Esophagus (tissue), 2 donors: ENCODE data around the gene KCNQ2. TPM values are rescaled to one million over a fixed set of nuclear protein-coding genes. Genes with fewer than 3 reads are reported as not detected.

Source experiments
- H3K27ac ChIP-seq, 2 donors: one replicate each; pipeline ENCODE4 v1.5.1; 2013; ENCODE audit warnings: low read depth in 2 of 2, mild to moderate bottlenecking in 2 of 2, inconsistent platforms in 1 of 2, low read length in 1 of 2, moderate library complexity in 1 of 2
- H3K27me3 ChIP-seq, 2 donors: one replicate each; pipeline ENCODE4 v1.6.1; 2013; ENCODE audit warnings: low read length in 2 of 2, control low read depth in 1 of 2, mild to moderate bottlenecking in 1 of 2; ENCODE audit not compliant: insufficient read depth in 2 of 2, control insufficient read depth in 1 of 2
- H3K36me3 ChIP-seq, 2 donors: one replicate each; pipeline ENCODE4 v1.6.1; 2013; ENCODE audit warnings: low read length in 1 of 2; ENCODE audit not compliant: control insufficient read depth in 2 of 2, insufficient read depth in 2 of 2
- H3K4me1 ChIP-seq, 2 donors: one replicate each; pipeline ENCODE4 v1.6.1; 2013; ENCODE audit warnings: low read length in 1 of 2; ENCODE audit not compliant: control insufficient read depth in 2 of 2, insufficient read depth in 2 of 2
- H3K4me3 ChIP-seq, 2 donors: one replicate each; pipeline ENCODE4 v1.5.1; 2013; ENCODE audit warnings: low read length in 2 of 2, mild to moderate bottlenecking in 2 of 2, low read depth in 1 of 2, moderate library complexity in 1 of 2
- H3K9me3 ChIP-seq, 2 donors: one replicate each; pipeline ENCODE4 v1.6.1; 2013; ENCODE audit warnings: mild to moderate bottlenecking in 2 of 2, low read depth in 1 of 2, low read length in 1 of 2, moderate library complexity in 1 of 2; ENCODE audit not compliant: control insufficient read depth in 2 of 2, insufficient read depth in 1 of 2
- WGBS, 2 donors: extraction: QIAGEN DNeasy Blood & Tissue Kit; methylation state at CpG; one replicate each; pipeline ENCODE4 v1.1.7; 2013; 5-methylcytosine and 5-hydroxymethylcytosine counted together
- polyA plus RNA-seq, 2 donors: library from polyadenylated mRNA; stranded (reverse); fragments of 200-250 nt; gene quantifications; one replicate each; pipeline ENCODE4 v1.2.3, GENCODE V29; 2013
- donor health status: healthy with polysubstance abuse.
- donor health status: Bipolar disorder and iron deficiency.

The KCNQ2 gene
- polyA plus RNA-seq, 2 donors, result 0.01 to 0.06 TPM

DNA sequence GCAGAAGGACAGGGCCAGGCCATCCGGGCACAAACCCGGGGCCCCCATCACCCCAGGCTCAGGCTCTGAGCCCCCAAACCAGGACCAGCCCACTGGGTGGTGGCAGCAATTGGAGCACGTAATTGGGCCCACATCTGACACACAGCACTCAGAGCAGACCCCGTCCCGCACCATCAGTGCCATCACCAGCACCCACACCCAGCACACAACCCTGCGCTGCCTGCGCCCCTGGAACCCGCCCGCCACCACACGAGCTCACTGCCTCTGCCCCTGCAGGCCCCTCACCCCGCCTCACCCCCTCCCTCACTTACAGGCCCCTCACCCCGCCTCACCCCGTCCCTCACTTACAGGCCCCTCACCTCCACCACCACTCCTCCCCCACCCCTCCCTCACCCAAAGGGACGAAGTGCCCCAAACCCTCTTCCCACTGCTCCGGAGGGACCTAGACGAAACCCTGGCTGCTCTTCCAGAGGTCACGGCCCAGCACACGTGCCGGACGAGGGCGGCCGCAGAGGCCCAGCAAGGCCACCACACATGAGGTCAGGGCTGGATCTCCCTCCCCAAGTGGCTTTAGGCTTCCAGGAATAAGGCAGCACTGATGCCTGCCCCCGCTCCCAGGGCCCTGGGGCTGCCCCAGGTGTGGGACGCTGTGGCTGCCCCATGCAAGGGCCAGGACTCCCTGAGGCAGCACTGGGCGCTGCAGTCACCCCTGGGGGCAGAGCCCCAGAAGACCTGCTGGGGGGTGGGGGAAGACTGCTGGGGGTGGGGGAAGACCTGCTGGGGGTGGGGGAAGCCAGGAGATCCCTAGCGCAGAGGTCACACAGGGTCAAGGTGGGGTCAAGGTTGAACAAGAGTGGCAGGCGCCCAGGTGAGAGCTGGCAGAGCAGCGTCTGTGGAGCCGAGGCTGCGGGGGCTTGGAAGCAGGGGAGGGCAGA lies 22.4 kb downstream of the KCNQ2 start:
- Histone ChIP-seq H3K36me3 (no peaks in the 10 kb centered on the region), H3K4me1 (no peaks in the 10 kb centered on the region), H3K4me3 (no peak overlapping the region), H3K9me3 (no peaks in the 10 kb centered on the region), H3K27me3 (peaks cover 0 to 9% of the 10 kb centered on the region in 2 donors), H3K27ac (no peak overlapping the region)
- 76 to 77% methylated on average over 28 to 30 of the region's 30 CpGs for WGBS, 2 donors

DNA sequence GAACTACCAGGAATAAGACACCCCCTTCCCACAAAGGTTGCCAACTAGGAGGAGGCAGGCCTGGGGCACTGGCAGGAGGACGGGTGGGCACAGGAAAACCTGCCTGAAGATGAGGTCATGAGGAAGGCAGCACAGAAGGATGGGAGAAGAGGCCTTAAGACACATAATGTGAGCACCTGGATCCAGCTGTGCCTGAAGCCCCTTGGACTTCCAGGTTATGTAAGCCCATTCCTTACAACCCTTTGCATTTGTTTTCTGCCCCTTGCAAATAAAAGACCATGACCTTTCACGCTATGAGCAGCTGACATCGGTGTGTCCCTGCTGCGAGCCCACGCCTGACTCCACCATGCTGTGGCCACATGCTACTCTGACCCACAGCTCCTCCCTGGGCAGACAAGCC lies 23.4 kb downstream of the KCNQ2 start:
- no peak overlapping the region for H3K4me3 ChIP-seq
- H3K27me3 ChIP-seq, result peaks cover 0 to 8% of the 10 kb centered on the region in 2 donors
- H3K27ac ChIP-seq, result no peak overlapping the region
- no peaks in the 10 kb centered on the region for H3K36me3 ChIP-seq
- 78 to 89% methylated on average over 5 of the region's 5 CpGs for WGBS, 2 donors
- H3K4me1 ChIP-seq, result no peaks in the 10 kb centered on the region
- no peaks in the 10 kb centered on the region for H3K9me3 ChIP-seq

DNA sequence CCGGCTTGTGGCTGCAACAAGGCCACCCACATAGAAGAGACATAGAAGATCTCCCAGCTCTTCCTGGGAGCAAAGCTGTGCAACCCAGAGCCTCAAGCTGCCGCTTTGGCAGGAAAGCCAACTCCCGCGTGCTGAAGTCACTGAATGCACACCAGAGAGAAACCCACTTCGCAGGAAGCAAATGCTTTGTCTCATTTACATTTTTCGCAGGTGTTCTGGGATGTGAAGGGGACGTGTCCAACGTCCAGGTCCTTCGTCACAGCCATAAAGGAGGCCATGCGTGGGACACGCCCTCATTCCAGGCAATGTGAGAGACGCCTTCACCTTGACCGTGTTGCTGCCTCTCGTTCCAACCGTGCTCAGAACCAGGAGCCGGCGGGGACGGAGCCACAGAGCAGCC lies 24.4 kb downstream of the KCNQ2 start:
- Histone ChIP-seq H3K9me3 (no peaks in the 10 kb centered on the region), H3K4me3 (no peak overlapping the region), H3K4me1 (no peaks in the 10 kb centered on the region), H3K36me3 (no peaks in the 10 kb centered on the region), H3K27ac (no peak overlapping the region), H3K27me3 (peaks cover 0 to 4% of the 10 kb centered on the region in 2 donors)
- 40% methylated on average over 18 of the region's 18 CpGs for WGBS, 2 donors

DNA sequence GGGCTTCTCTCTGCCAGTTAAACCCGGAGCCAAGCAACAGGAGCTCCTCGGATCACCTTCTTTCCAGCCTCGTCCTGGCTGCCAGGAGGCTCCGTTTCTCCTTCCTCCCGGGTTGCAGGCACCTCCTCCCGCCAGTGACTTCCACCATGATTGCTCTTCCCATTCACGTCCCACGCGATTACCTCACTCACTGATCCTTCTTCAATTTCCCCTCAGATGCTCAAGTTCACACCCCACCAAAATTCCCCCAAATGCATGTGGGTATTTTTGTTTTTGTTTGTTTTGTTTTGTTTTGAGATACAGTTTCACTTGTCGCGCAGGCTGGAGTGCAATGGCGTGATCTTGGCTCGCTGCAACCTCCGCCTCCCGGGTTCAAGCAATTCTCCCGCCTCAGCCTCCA lies 25.1 kb downstream of the KCNQ2 start:
- 74 to 80% methylated on average over 16 of the region's 16 CpGs for whole genome bisulfite sequencing, 2 donors
- peaks cover 0 to 3% of the 10 kb centered on the region in 2 donors for H3K27me3 ChIP-seq
- H3K4me3 ChIP-seq, result no peak overlapping the region
- H3K9me3 ChIP-seq, result no peaks in the 10 kb centered on the region
- no peak overlapping the region for H3K27ac ChIP-seq
- H3K36me3 ChIP-seq, result no peaks in the 10 kb centered on the region
- no peaks in the 10 kb centered on the region for H3K4me1 ChIP-seq

DNA sequence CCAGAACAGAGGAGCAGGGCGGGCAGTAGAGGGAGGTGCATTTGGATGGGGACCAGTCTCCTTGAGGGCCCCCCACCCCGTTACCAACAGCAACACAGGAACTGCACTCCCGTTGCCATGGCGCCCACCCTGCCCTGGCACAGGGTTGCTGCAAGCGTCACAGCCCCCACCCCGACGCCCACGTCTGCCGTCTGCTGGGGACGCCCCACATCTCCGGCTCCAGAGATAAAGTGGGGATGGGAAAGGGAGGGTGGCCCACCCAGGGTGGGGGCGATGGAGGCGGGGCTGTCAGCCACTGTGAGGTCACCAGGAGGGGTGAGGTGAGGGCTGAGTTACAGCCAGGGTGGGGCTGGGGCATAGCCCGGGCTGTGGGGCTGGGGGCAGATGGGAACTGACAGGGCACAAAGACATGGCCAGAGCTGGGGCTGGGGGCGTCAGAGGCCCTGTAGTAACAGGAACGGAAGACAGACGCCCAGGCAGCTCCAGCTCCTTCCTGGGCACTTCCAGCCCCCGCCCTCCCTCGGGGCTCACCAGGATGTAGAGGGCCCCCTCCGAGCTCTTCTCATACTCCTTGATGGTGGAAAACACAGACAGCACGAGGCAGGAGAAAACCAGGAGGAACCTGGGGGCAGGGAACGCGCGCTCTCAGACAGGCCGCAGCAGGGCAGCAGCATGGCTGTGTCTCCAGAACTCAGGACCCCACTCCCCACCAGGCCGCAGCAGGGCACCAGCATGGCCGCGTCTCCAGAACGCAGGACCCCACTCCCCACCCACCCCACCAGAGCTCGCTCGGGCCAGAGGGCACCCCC lies 26.0 kb downstream of the KCNQ2 start:
- Histone ChIP-seq H3K4me1 (no peaks in the 10 kb centered on the region), H3K9me3 (no peaks in the 10 kb centered on the region), H3K4me3 (no peak overlapping the region), H3K36me3 (no peaks in the 10 kb centered on the region), H3K27me3 (peaks cover 0 to 3% of the 10 kb centered on the region in 2 donors), H3K27ac (no peak overlapping the region)
- WGBS, 2 donors, result 57 to 58% methylated on average over 26 to 31 of the region's 31 CpGs

DNA sequence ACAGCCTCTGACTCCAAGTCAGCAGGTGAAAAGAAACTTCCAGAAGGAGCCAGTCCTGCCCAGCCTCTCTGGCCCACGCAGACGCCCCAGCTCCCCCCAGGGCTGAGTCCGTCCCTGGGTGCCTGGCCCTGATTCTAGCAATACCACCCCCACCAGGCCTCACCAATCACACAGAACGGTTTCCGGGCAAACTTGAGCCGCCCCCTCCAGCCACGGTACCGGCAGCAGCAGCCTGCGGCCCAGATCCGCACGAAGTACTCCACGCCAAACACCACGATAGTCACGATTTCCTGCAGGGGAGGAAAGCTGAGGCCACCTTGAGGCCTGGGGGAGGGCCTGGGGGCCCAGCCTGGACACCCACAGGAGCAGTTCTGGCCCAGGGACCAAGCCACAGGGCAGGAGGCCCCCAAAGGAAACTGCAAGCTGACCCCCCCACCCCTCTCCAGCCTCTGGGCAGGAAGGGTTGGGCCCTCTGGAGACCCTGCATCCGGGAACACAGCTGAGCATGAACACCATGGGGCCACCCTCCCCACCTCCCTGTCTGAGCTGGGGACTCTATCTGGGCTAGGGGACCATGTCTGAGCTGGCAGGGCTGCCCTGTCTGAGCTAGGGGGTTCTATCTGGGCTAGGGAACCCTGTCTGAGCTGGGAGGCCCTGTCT lies 27.2 kb downstream of the KCNQ2 start:
- no peaks in the 10 kb centered on the region for H3K9me3 ChIP-seq
- no peaks in the 10 kb centered on the region for H3K36me3 ChIP-seq
- H3K27ac ChIP-seq, result no peak overlapping the region
- H3K27me3 ChIP-seq, result peaks cover 0 to 3% of the 10 kb centered on the region in 2 donors
- 68 to 73% methylated on average over 15 of the region's 15 CpGs for WGBS, 2 donors
- no peaks in the 10 kb centered on the region for H3K4me1 ChIP-seq
- no peak overlapping the region for H3K4me3 ChIP-seq

DNA sequence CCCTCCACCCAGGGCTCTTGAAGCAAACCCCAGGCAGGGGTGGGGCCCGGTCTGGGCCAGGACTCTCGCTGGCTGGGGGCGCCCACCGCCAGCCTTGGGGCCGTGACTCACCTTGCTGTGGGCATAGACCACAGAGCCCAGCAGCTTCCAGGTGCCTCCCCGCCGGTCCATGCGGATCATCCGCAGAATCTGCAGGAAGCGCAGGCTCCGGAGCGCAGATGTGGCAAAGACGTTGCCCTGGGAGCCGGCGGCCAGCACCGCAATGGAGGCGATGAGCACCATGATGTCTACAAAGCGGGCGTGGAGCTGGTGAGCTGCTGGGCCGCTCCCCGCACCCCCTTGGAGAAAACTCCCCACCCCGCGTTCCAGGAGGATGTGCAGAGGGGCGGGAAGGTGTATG lies 27.9 kb downstream of the KCNQ2 start:
- H3K4me3 ChIP-seq, result no peak overlapping the region
- WGBS, 2 donors, result 87 to 91% methylated on average over 24 of the region's 24 CpGs
- no peaks in the 10 kb centered on the region for H3K36me3 ChIP-seq
- H3K4me1 ChIP-seq, result no peaks in the 10 kb centered on the region
- H3K27ac ChIP-seq, result no peak overlapping the region
- H3K27me3 ChIP-seq, result peaks cover 0 to 3% of the 10 kb centered on the region in 2 donors
- no peaks in the 10 kb centered on the region for H3K9me3 ChIP-seq

DNA sequence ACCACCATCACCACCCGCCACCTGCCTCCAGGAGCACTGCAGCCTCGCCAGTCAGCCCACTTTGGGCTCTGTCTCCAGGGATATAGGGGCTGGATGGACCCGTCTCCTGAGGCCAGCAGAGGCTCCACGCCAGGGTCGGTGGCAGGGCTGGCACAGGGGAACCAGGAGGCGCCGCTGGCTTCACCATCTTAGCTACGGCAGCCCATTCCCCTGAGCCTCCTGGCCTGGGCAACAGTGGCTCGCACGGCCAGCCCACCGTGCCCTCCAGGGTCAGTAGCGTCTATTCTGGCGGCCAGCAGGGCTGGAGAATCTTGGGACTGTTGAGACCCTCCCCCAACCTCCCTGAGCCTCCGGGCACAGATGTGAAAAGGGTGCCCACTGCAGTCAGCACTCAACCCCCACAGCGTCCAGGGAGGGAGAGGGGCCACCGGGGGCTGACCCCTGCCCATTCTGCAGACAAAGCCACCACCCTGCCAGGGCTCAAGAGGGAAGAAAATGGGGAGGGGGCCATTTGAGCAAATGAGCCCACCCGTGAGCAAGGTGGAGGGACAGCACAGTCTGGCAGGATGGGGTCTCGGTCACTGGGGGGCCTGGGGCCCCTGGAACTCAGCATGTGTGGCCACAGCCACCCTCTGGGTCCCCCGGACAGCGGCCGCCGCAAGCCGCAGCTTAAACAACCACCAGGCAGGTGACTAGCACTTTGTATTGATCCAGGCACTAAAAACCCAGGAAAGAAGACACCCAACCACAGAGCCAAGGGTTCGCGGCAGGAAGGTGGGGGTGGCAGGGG lies 28.7 kb downstream of the KCNQ2 start:
- Histone ChIP-seq H3K4me1 (no peaks in the 10 kb centered on the region), H3K9me3 (no peaks in the 10 kb centered on the region), H3K27ac (no peak overlapping the region), H3K36me3 (no peaks in the 10 kb centered on the region), H3K27me3 (peaks cover 0 to 3% of the 10 kb centered on the region in 2 donors), H3K4me3 (no peak overlapping the region)
- WGBS, 2 donors, result 88 to 90% methylated on average over 25 of the region's 25 CpGs

DNA sequence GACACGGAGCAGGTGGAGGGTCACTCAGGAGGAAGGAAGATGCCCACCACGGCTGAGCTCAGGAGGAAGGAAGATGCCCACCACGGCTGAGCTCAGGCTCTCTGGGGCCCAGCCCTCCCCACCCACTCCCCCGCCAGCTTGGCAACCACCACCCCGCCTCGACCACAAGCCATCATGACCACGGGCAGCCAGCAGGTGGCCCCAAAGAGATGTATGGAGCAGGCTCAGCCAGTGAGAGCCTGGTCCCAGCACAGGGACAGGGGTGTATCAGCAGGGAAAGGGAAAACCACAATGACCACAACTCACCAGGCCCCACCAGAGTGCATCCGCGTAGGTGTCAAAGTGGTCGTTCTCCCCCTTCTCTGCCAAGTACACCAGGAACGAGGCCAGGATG lies 30.4 kb downstream of the KCNQ2 start:
- no peak overlapping the region for H3K27ac ChIP-seq
- WGBS, 2 donors, result 43 to 46% methylated on average over 11 of the region's 11 CpGs
- H3K4me1 ChIP-seq, result no peaks in the 10 kb centered on the region
- no peaks in the 10 kb centered on the region for H3K36me3 ChIP-seq
- H3K9me3 ChIP-seq, result no peaks in the 10 kb centered on the region
- H3K4me3 ChIP-seq, result no peak overlapping the region
- no peaks in the 10 kb centered on the region for H3K27me3 ChIP-seq
